HEK293 (cell line): Measurements from ENCODE around the gene NOS1AP.

Experiments
- CTCF ChIA-PET: fragments of 350-600 bp; formaldehyde crosslinking; extraction: SDS; loops from one replicate; lab custom pipeline; 2021; ENCODE audit warnings: antibody characterized with exemption; lab: Yijun Ruan, JAX
- POLR2A ChIA-PET: fragments of 300-600 bp; formaldehyde crosslinking; extraction: SDS; loops from one replicate; lab custom pipeline; 2020; ENCODE audit warnings: antibody characterized with exemption, inconsistent platforms; lab: Yijun Ruan, JAX
- H3K27ac ChIP-seq: fragments of 200-500 bp; sonication (Bioruptor generic); 2 replicates; pipeline ENCODE4 v1.5.1; 2014; ENCODE audit warnings: low read depth, low read length, control low read depth, inconsistent platforms; ENCODE audit errors: extremely low read depth
- H3K36me3 ChIP-seq, 2 experiments: fragments of 200-500 bp in 1 of 2; sonication (Bioruptor generic) in 1 of 2; 1 replicate in 1 of 2; 2 replicates in 1 of 2; pipeline ENCODE4 v1.5.1; 2014 to 2017; ENCODE audit warnings: inconsistent platforms in 2 of 2, low read length in 2 of 2; ENCODE audit not compliant: control insufficient read depth in 2 of 2, insufficient read depth in 1 of 2
- H3K4me1 ChIP-seq: fragments of 200-500 bp; sonication (Bioruptor generic); 2 replicates; pipeline ENCODE4 v1.5.1; 2014; ENCODE audit warnings: mild to moderate bottlenecking, low read length, inconsistent platforms; ENCODE audit not compliant: control insufficient read depth, insufficient read depth
- H3K4me3 ChIP-seq: 2 replicates; pipeline ENCODE4 v1.5.1; 2011; ENCODE audit warnings: low read depth, mild to moderate bottlenecking, control low read depth, low read length, moderate library complexity
- H3K9me3 ChIP-seq: fragments of 200-500 bp; sonication (Bioruptor generic); 2 replicates; pipeline ENCODE4 v1.5.1; 2014; ENCODE audit warnings: low read depth, low read length, inconsistent platforms; ENCODE audit not compliant: control insufficient read depth, insufficient read depth
- PRDM1 ChIP-seq: fragments of 450-650 bp; formaldehyde crosslinking; IDR thresholded peaks from 2 replicates; pipeline ENCODE4; 2016; ENCODE audit warnings: missing biosample characterization, missing genetic modification characterization
- SP3 ChIP-seq: fragments of 450-650 bp; formaldehyde crosslinking; IDR thresholded peaks from 2 replicates; pipeline ENCODE4 v1.5.1; 2016; ENCODE audit warnings: missing biosample characterization, missing genetic modification characterization
- ZNF10 ChIP-seq: fragments of 450-650 bp; formaldehyde crosslinking; IDR thresholded peaks from 2 replicates; pipeline ENCODE4 v1.5.1; 2017; ENCODE audit warnings: missing biosample characterization, missing genetic modification characterization
- ZNF24 ChIP-seq: fragments of 450-650 bp; formaldehyde crosslinking; IDR thresholded peaks from 2 replicates; pipeline ENCODE4 v1.5.1; 2016; ENCODE audit warnings: missing biosample characterization, missing genetic modification characterization
- TF ChIP-seq, protein P1 (sequence below): fragments of 450-650 bp; formaldehyde crosslinking; IDR thresholded peaks from 2 replicates; pipeline ENCODE4 v1.5.1; 2016; ENCODE audit warnings: missing biosample characterization, missing genetic modification characterization
- TF ChIP-seq, protein P2 (sequence below): fragments of 450-650 bp; formaldehyde crosslinking; IDR thresholded peaks from 2 replicates; pipeline ENCODE4 v1.5.1; 2016; ENCODE audit warnings: missing biosample characterization, missing genetic modification characterization
- TF ChIP-seq, protein P3 (sequence below): fragments of 450-650 bp; formaldehyde crosslinking; IDR thresholded peaks from 2 replicates; pipeline ENCODE4 v1.5.1; 2016; ENCODE audit warnings: missing biosample characterization, missing genetic modification characterization
- TF ChIP-seq, protein P4 (sequence below): fragments of 450-650 bp; formaldehyde crosslinking; IDR thresholded peaks from 2 replicates; pipeline ENCODE4 v1.5.1; 2016; ENCODE audit warnings: missing biosample characterization, missing genetic modification characterization, borderline replicate concordance

Gene NOS1AP

DNA sequence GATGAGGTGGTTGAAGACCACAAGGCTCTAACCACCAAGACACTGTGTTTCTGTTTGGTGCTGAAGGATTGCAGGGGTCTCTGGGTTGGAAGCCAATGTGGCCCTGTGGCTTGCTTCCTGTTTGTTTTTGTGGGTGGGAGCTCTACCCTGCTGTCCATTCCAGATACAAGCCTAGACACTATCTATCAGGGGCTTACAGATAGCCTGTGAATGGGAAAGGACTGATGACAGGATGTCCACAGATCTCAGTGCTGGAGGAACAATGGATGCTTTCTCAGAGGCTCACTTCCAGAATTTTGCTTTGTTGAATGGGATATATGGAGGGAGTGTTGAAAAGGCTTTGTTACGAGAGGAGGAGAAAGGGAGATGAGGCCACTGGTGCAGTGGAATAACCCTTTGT, 69.7 kb downstream of the NOS1AP start (continued):
- TF ChIP-seq, protein P1, sequence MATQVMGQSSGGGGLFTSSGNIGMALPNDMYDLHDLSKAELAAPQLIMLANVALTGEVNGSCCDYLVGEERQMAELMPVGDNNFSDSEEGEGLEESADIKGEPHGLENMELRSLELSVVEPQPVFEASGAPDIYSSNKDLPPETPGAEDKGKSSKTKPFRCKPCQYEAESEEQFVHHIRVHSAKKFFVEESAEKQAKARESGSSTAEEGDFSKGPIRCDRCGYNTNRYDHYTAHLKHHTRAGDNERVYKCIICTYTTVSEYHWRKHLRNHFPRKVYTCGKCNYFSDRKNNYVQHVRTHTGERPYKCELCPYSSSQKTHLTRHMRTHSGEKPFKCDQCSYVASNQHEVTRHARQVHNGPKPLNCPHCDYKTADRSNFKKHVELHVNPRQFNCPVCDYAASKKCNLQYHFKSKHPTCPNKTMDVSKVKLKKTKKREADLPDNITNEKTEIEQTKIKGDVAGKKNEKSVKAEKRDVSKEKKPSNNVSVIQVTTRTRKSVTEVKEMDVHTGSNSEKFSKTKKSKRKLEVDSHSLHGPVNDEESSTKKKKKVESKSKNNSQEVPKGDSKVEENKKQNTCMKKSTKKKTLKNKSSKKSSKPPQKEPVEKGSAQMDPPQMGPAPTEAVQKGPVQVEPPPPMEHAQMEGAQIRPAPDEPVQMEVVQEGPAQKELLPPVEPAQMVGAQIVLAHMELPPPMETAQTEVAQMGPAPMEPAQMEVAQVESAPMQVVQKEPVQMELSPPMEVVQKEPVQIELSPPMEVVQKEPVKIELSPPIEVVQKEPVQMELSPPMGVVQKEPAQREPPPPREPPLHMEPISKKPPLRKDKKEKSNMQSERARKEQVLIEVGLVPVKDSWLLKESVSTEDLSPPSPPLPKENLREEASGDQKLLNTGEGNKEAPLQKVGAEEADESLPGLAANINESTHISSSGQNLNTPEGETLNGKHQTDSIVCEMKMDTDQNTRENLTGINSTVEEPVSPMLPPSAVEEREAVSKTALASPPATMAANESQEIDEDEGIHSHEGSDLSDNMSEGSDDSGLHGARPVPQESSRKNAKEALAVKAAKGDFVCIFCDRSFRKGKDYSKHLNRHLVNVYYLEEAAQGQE (tag by site-specific recombination), result no peak
- TF ChIP-seq SP3 (tag by site-specific recombination), result no peak
- TF ChIP-seq, all 188 proteins: peak for 0

DNA sequence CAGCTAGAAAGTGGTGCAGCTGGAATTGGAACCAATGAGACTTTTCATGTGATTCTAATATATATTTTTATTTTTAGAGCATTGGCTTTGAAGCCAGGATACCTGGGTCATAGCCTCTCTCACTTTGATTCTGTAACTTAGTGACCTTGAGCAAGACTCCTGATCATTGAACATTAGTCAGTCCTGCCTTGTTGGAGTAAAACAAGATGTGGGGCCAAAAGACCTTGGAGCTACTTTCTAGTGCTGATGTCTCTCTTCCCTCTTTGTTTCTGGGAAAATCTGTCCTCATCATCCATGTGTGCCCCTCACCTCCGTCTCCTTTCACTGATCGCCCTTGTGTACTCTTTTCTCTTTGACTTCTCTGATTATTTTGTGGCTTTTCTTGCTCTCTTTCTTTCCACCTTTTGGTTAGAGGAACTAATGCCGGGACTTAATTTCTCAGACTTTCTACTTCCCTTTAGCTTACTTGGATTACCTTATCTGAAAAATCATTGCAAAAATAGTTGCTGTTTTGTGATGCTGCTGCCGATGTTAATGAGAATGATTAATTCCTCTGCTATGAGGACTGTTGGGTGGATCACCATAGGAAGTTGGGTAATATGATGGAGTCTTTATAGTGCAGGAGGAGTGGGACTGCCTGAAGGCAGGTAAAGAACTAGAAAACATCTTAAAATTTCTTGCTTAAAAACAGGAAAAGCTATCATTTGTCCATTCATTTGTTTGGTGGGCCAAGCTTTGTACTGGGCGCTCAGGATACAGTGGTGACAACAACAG, 72.0 kb downstream of the NOS1AP start:
- Histone ChIP-seq H3K4me1 (peaks cover 25% of the 10 kb centered on the region), H3K36me3 (no peaks in the 10 kb centered on the region), H3K27ac (no peak overlapping the region), H3K4me3 (no peak overlapping the region), H3K9me3 (no peaks in the 10 kb centered on the region)
- ChIA-PET CTCF (interaction anchor here (0.6 to 0.7 kb wide), 2 partner anchors 12 to 131 kb away, joined by 3 read pairs; no protein-coding TSS in a partner anchor), POLR2A (no interaction called here)
- no peak for TF ChIP-seq ZNF24 (tag by site-specific recombination)
- TF ChIP-seq, protein P2, sequence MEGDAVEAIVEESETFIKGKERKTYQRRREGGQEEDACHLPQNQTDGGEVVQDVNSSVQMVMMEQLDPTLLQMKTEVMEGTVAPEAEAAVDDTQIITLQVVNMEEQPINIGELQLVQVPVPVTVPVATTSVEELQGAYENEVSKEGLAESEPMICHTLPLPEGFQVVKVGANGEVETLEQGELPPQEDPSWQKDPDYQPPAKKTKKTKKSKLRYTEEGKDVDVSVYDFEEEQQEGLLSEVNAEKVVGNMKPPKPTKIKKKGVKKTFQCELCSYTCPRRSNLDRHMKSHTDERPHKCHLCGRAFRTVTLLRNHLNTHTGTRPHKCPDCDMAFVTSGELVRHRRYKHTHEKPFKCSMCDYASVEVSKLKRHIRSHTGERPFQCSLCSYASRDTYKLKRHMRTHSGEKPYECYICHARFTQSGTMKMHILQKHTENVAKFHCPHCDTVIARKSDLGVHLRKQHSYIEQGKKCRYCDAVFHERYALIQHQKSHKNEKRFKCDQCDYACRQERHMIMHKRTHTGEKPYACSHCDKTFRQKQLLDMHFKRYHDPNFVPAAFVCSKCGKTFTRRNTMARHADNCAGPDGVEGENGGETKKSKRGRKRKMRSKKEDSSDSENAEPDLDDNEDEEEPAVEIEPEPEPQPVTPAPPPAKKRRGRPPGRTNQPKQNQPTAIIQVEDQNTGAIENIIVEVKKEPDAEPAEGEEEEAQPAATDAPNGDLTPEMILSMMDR, result no peak
- peak; percentile 24; the same call in 1 of the 2 replicates for TF ChIP-seq PRDM1 (tag by site-specific recombination)

DNA sequence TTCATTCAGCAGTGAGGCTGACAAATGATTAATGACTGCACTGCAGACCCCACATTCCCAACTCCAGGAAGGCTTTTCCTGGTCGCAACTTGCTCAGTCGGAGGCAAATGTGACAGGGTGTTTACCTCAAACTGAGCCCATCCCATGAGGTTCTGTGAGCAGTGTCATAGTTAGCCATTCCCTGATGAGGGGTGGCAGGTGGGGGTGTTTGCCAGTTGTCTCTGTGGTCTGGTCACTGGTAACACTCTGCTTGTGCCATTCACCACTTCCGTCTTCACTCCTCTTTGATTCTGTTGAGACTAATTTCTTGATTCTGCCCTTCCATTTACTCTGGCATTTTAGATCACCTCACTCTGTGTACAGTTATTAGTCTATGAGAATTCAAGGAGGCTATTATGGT, 73.5 kb downstream of the NOS1AP start:
- Histone ChIP-seq H3K27ac (no peak overlapping the region), H3K4me1 (peaks cover 25% of the 10 kb centered on the region), H3K4me3 (no peak overlapping the region), H3K9me3 (no peaks in the 10 kb centered on the region), H3K36me3 (no peaks in the 10 kb centered on the region)
- ChIA-PET POLR2A (no interaction called here), CTCF (interaction anchor here (0.7 kb wide), 1 partner anchor 278 kb away, joined by 3 read pairs; no protein-coding TSS in a partner anchor)
- peak; percentile 48; the same call in 1 of the 2 replicates for TF ChIP-seq ZNF10 (tag by site-specific recombination)
- TF ChIP-seq, protein P3, sequence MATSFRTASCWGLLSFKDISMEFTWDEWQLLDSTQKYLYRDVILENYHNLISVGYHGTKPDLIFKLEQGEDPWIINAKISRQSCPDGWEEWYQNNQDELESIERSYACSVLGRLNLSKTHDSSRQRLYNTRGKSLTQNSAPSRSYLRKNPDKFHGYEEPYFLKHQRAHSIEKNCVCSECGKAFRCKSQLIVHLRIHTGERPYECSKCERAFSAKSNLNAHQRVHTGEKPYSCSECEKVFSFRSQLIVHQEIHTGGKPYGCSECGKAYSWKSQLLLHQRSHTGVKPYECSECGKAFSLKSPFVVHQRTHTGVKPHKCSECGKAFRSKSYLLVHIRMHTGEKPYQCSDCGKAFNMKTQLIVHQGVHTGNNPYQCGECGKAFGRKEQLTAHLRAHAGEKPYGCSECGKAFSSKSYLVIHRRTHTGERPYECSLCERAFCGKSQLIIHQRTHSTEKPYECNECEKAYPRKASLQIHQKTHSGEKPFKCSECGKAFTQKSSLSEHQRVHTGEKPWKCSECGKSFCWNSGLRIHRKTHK (tag by site-specific recombination), result no peak

DNA sequence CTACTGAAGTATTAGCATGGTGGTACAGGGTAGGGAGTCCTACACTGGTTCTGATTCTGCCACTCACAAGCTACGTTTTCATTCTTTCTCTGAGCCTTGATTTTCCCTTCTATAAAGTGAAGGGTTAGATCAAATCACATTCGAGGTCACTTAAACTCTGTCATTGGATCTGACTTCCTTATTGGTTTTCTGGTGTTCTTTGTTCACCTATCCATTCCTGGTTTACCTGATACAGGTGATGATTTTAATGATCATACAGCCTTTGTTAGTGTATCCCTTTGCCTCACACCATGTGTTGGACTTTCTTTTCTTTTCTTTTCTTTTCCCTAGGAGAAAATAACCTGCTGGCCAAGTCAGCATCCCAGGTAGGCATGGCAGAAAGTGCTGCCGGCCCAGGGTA, 74.8 kb downstream of the NOS1AP start:
- TF ChIP-seq, protein P4, sequence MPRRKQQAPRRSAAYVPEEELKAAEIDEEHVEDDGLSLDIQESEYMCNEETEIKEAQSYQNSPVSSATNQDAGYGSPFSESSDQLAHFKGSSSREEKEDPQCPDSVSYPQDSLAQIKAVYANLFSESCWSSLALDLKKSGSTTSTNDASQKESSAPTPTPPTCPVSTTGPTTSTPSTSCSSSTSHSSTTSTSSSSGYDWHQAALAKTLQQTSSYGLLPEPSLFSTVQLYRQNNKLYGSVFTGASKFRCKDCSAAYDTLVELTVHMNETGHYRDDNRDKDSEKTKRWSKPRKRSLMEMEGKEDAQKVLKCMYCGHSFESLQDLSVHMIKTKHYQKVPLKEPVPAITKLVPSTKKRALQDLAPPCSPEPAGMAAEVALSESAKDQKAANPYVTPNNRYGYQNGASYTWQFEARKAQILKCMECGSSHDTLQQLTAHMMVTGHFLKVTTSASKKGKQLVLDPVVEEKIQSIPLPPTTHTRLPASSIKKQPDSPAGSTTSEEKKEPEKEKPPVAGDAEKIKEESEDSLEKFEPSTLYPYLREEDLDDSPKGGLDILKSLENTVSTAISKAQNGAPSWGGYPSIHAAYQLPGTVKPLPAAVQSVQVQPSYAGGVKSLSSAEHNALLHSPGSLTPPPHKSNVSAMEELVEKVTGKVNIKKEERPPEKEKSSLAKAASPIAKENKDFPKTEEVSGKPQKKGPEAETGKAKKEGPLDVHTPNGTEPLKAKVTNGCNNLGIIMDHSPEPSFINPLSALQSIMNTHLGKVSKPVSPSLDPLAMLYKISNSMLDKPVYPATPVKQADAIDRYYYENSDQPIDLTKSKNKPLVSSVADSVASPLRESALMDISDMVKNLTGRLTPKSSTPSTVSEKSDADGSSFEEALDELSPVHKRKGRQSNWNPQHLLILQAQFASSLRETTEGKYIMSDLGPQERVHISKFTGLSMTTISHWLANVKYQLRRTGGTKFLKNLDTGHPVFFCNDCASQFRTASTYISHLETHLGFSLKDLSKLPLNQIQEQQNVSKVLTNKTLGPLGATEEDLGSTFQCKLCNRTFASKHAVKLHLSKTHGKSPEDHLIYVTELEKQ (tag by site-specific recombination), result no peak
- no peak overlapping the region for H3K27ac ChIP-seq
- H3K4me1 ChIP-seq, result peaks cover 25% of the 10 kb centered on the region
- CTCF ChIA-PET, result interaction anchor here (1.1 kb wide), 1 partner anchor 10 kb away, joined by 3 read pairs; no protein-coding TSS in a partner anchor
- no peaks in the 10 kb centered on the region for H3K9me3 ChIP-seq
- no peaks in the 10 kb centered on the region for H3K36me3 ChIP-seq
- POLR2A ChIA-PET, result no interaction called here
- H3K4me3 ChIP-seq, result no peak overlapping the region
